Calu3 (cell line): ENCODE measurements around the gene NOSIP. TPM values are rescaled to one million over a fixed set of nuclear protein-coding genes. Genes with fewer than 3 reads are reported as not detected.

Experiments used
- BruUV-seq: library from RNA; stranded (reverse); fragments of 400-500 nt; replicated peaks from 2 replicates; lab custom pipeline; 2021; lab: Mats Ljungman, UMichigan
- CTCF ChIA-PET: fragments of 300-600 bp; sonication (Branson Sonifier 250); formaldehyde crosslinking; loops from one replicate; lab custom pipeline; 2022; ENCODE audit warnings: antibody characterized with exemption; lab: Charles Lee
- DNase-seq: peaks from one replicate; pipeline ENCODE4 v3.0.0; 2022
- H3K27ac Mint-ChIP-seq: one replicate; pipeline ENCODE4 v1.8.0; 2022; ENCODE audit warnings: mixed read lengths; ENCODE audit not compliant: unreplicated experiment
- H3K27me3 Mint-ChIP-seq: one replicate; pipeline ENCODE4 v1.8.0; 2022; ENCODE audit warnings: mixed read lengths; ENCODE audit not compliant: unreplicated experiment
- H3K36me3 Mint-ChIP-seq: one replicate; pipeline ENCODE4 v1.8.0; 2022; ENCODE audit warnings: mild to moderate bottlenecking, moderate library complexity, mixed read lengths; ENCODE audit not compliant: insufficient read depth, unreplicated experiment
- H3K4me1 Mint-ChIP-seq: one replicate; pipeline ENCODE4 v1.8.0; 2022; ENCODE audit warnings: mild to moderate bottlenecking, low read depth, mixed read lengths; ENCODE audit not compliant: unreplicated experiment
- H3K4me3 Mint-ChIP-seq: one replicate; pipeline ENCODE4 v1.8.0; 2022; ENCODE audit warnings: mild to moderate bottlenecking, low read depth, moderate library complexity, mixed read lengths; ENCODE audit not compliant: unreplicated experiment
- H3K9me3 Mint-ChIP-seq: one replicate; pipeline ENCODE4 v1.8.0; 2022; ENCODE audit warnings: low read depth, mixed read lengths; ENCODE audit not compliant: unreplicated experiment
- CTCF ChIP-seq: fragments of 200-600 bp; IDR thresholded peaks from one replicate; pipeline ENCODE4 v1.8.0; 2022; ENCODE audit warnings: antibody characterized with exemption; ENCODE audit not compliant: unreplicated experiment
- intact Hi-C: fragments of 100-400 bp; cut with micrococcal nuclease; formaldehyde crosslinking; loops from one replicate; pipeline ENCODE4 v1.10.0; 2022; ENCODE audit not compliant: unreplicated experiment
- total RNA-seq: library from RNA; stranded (reverse); gene quantifications from 2 replicates; pipeline ENCODE4 v1.2.3, GENCODE V29; 2022

NOSIP gene
- total RNA-seq, 1 experiment from 2014 or later = 76.9 TPM

GRCh38 chr19:49567861-49568441 lies 12.4 kb downstream of the NOSIP start:
- Mint-ChIP-seq H3K4me3 (no peak overlapping the region), H3K9me3 (no peaks in the 10 kb centered on the region), H3K4me1 (peaks cover 10% of the 10 kb centered on the region), H3K27me3 (no peaks in the 10 kb centered on the region), H3K36me3 (no peaks in the 10 kb centered on the region), H3K27ac (no peak overlapping the region)
- no TSS peak for BruUV-seq
- CTCF ChIA-PET = interaction anchor here (0.5 kb wide), 1 partner anchor 14 kb away, joined by 8 read pairs; no protein-coding TSS in a partner anchor
- DNase-seq = no peak
- intact Hi-C loops = no loop called here
- TF ChIP-seq CTCF = no peak

DNA sequence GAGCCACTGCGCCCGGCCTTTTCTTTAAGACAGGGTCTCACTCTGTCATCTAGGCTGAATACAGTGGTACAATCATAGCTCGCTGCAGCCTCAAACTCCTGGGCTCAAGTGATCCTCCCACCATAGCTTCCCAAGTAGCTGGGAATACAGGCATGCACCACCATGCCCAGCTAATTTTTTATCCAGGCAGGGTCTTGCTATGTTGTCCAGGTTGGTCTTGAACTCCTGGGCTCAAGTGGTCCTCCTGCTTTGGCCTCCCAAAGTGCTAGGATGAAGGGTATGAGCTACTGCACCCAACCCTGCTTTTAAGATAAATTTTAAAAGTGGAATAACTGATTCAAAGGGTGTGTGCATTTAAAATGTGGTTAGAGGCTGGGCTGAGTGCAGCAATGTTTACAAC lies 14.1 kb downstream of the NOSIP start:
- no TSS peak for BruUV-seq
- Mint-ChIP-seq H3K36me3 (no peaks in the 10 kb centered on the region), H3K27me3 (no peaks in the 10 kb centered on the region), H3K9me3 (no peaks in the 10 kb centered on the region), H3K4me1 (peaks cover 10% of the 10 kb centered on the region), H3K4me3 (no peak overlapping the region), H3K27ac (no peak overlapping the region)
- TF ChIP-seq CTCF = no peak
- CTCF ChIA-PET = interaction anchor here (0.6 kb wide), 1 partner anchor 72 kb away, joined by 4 read pairs; no protein-coding TSS in a partner anchor
- intact Hi-C loops = no loop called here
- DNase-seq = no peak

- Mint-ChIP-seq H3K4me1 (peaks cover 3% of the 10 kb centered on the region), H3K4me3 (no peak overlapping the region), H3K36me3 (peaks cover under 1% of the 10 kb centered on the region), H3K9me3 (no peaks in the 10 kb centered on the region), H3K27ac (no peak overlapping the region), H3K27me3 (no peaks in the 10 kb centered on the region)
- TF ChIP-seq CTCF = no peak
- BruUV-seq = no TSS peak
- intact Hi-C loops = no loop called here
- DNase-seq = no peak
- CTCF ChIA-PET = no interaction called here
Measured at GRCh38 chr19:49565261-49565660, 15.1 kb downstream of the NOSIP start.

- CTCF ChIA-PET = interaction anchor here (0.6 to 0.8 kb wide), 2 partner anchors 18 to 131 kb away, joined by 3 to 5 read pairs; no protein-coding TSS in a partner anchor
- no peak overlapping the region for H3K27ac Mint-ChIP-seq
- no peak for TF ChIP-seq CTCF
- H3K4me3 Mint-ChIP-seq = no peak overlapping the region
- peaks cover 6% of the 10 kb centered on the region for H3K36me3 Mint-ChIP-seq
- BruUV-seq = no TSS peak
- intact Hi-C loops = no loop called here
- no peak for DNase-seq
- H3K9me3 Mint-ChIP-seq = no peaks in the 10 kb centered on the region
- H3K4me1 Mint-ChIP-seq = no peaks in the 10 kb centered on the region
- no peaks in the 10 kb centered on the region for H3K27me3 Mint-ChIP-seq
Measured at GRCh38 chr19:49564616-49565045, 15.7 kb downstream of the NOSIP start.
